GM12892 (cell line): ENCODE data around the gene BMP6.

Experiments
- POLR2A ChIP-seq: IDR thresholded peaks from 2 replicates; pipeline ENCODE4 v1.6.1; 2011; ENCODE audit warnings: low read depth, low read length, control low read depth
- POLR2AphosphoS5 ChIP-seq: IDR thresholded peaks from 2 replicates; pipeline ENCODE4 v1.6.1; 2011; ENCODE audit warnings: low read depth, low read length, control low read depth

GRCh38 chr6:7825986-7826385, 100.1 kb downstream of the BMP6 start:
- TF ChIP-seq POLR2AphosphoS5 (no peak), POLR2A (no peak)
